Ishikawa (cell line): Measurements from ENCODE around the gene PTPRN2.

ENCODE experiments used
- CEBPB ChIP-seq: IDR thresholded peaks from 2 replicates; pipeline ENCODE4 v1.6.1; 2012
- CREB1 ChIP-seq: IDR thresholded peaks from 2 replicates; pipeline ENCODE4 v1.6.1; 2012; ENCODE audit warnings: low read depth
- EGR1 ChIP-seq: IDR thresholded peaks from 2 replicates; pipeline ENCODE4 v1.6.1; 2012
- EP300 ChIP-seq: IDR thresholded peaks from 2 replicates; pipeline ENCODE4 v1.6.1; 2012; ENCODE audit warnings: borderline replicate concordance
- FOXM1 ChIP-seq: IDR thresholded peaks from 2 replicates; pipeline ENCODE4 v1.6.1; 2012; ENCODE audit warnings: low read depth, borderline replicate concordance
- MAX ChIP-seq: IDR thresholded peaks from 2 replicates; pipeline ENCODE4 v1.6.1; 2012
- NFIC ChIP-seq: IDR thresholded peaks from 2 replicates; pipeline ENCODE4 v1.6.1; 2012
- RAD21 ChIP-seq: IDR thresholded peaks from 2 replicates; pipeline ENCODE4 v1.6.1; 2012; ENCODE audit warnings: low read depth
- REST ChIP-seq: IDR thresholded peaks from 2 replicates; pipeline ENCODE4 v1.6.1; 2012; ENCODE audit warnings: low read depth, mild to moderate bottlenecking
- TAF1 ChIP-seq: IDR thresholded peaks from 2 replicates; pipeline ENCODE4 v1.6.1; 2012; ENCODE audit warnings: low read depth, mild to moderate bottlenecking
- TCF12 ChIP-seq: IDR thresholded peaks from 2 replicates; pipeline ENCODE4 v1.6.1; 2012; ENCODE audit warnings: low read depth
- TEAD4 ChIP-seq: IDR thresholded peaks from 2 replicates; pipeline ENCODE4 v1.6.1; 2012
- USF1 ChIP-seq: IDR thresholded peaks from 2 replicates; pipeline ENCODE4 v1.6.1; 2012
- YY1 ChIP-seq: IDR thresholded peaks from 2 replicates; pipeline ENCODE4 v1.6.1; 2012; ENCODE audit warnings: low read depth
- ZBTB7A ChIP-seq: IDR thresholded peaks from 2 replicates; pipeline ENCODE4 v1.6.1; 2012; ENCODE audit warnings: low read depth

Gene PTPRN2

GRCh38 chr7:157817433-157817832 is 770.2 kb downstream of the PTPRN2 start:
- TF ChIP-seq RAD21 = no peak
- no peak for TF ChIP-seq YY1
- TF ChIP-seq USF1 = no peak
- TF ChIP-seq TAF1 = no peak
- no peak for TF ChIP-seq REST
- no peak for TF ChIP-seq MAX
- no peak for TF ChIP-seq CEBPB
- TF ChIP-seq FOXM1 = no peak
- no peak for TF ChIP-seq CREB1
- no peak for TF ChIP-seq EGR1
- TF ChIP-seq TEAD4 = no peak
- no peak for TF ChIP-seq ZBTB7A
- TF ChIP-seq NFIC = no peak
- TF ChIP-seq EP300 = no peak

- no peak for TF ChIP-seq FOXM1
- no peak for TF ChIP-seq EGR1
- TF ChIP-seq CEBPB = no peak
- no peak for TF ChIP-seq TAF1
- TF ChIP-seq REST = no peak
- TF ChIP-seq RAD21 = no peak
- no peak for TF ChIP-seq EP300
Observed at GRCh38 chr7:157816526-157817250, 770.9 kb downstream of the PTPRN2 start.

GRCh38 chr7:157816086-157816485 is 771.5 kb downstream of the PTPRN2 start:
- TF ChIP-seq TEAD4 (no peak), USF1 (no peak), CEBPB (no peak), TCF12 (no peak), CREB1 (no peak), REST (no peak)

GRCh38 chr7:157815706-157816022 is 772.0 kb downstream of the PTPRN2 start:
- no peak for TF ChIP-seq RAD21
- TF ChIP-seq REST = no peak
- TF ChIP-seq USF1 = no peak
- TF ChIP-seq YY1 = no peak
- no peak for TF ChIP-seq TAF1
- TF ChIP-seq CREB1 = no peak
- no peak for TF ChIP-seq NFIC
- TF ChIP-seq TEAD4 = no peak
- no peak for TF ChIP-seq MAX
- no peak for TF ChIP-seq EGR1
- no peak for TF ChIP-seq ZBTB7A
- no peak for TF ChIP-seq TCF12
